Stomach (tissue), 19 donors: ENCODE results near the gene NUDT4. TPM values are rescaled to one million over a fixed set of nuclear protein-coding genes. Genes with fewer than 3 reads are reported as not detected.

Source experiments
- DNase-seq, 2 donors: peaks; one replicate each; pipeline versions ENCODE4 v3.0.0 to v3.0.0-alpha.2; 2013 to 2019
- H3K27ac ChIP-seq, 5 donors: fragments of 200-600 bp in 4 of 5; sonication (generic) in 4 of 5; one replicate each; pipeline ENCODE4 v1.5.1; 2013 to 2019; ENCODE audit warnings: mild to moderate bottlenecking in 1 of 5, moderate library complexity in 1 of 5
- H3K27me3 ChIP-seq, 3 donors: fragments of 200-600 bp; sonication (generic); one replicate each; pipeline ENCODE4 v1.5.1; 2017 to 2019; ENCODE audit warnings: mixed run types in 1 of 3
- H3K36me3 ChIP-seq, 4 donors: fragments of 200-600 bp; sonication (generic); 1 replicate in 3 of 4; 2 replicates in 1 of 4; pipeline ENCODE4 v1.5.1; 2016 to 2019
- H3K4me1 ChIP-seq, 4 donors: fragments of 200-600 bp; sonication (generic); one replicate each; pipeline ENCODE4 v1.5.1; 2016 to 2019
- H3K4me3 ChIP-seq, 4 donors: fragments of 200-600 bp; sonication (generic) in 3 of 4; one replicate each; pipeline ENCODE4 v1.5.1; 2016 to 2019; ENCODE audit warnings: mild to moderate bottlenecking in 1 of 4
- H3K9me3 ChIP-seq, 4 donors: fragments of 200-600 bp; sonication (generic); one replicate each; pipeline ENCODE4 v1.5.1; 2016 to 2019
- EP300 ChIP-seq: sonication (generic); formaldehyde crosslinking; IDR thresholded peaks from one replicate; pipeline ENCODE4 v1.6.1; 2017; ENCODE audit warnings: antibody characterized with exemption
- POLR2A ChIP-seq, 4 donors: fragments of 450-650 bp; IDR thresholded peaks; one replicate each; pipeline ENCODE4 v1.6.1; 2016; ENCODE audit warnings: antibody characterized with exemption in 4 of 4, control low read depth in 2 of 4, mild to moderate bottlenecking in 1 of 4, moderate library complexity in 1 of 4
- POLR2AphosphoS5 ChIP-seq, 3 donors: sonication (generic); formaldehyde crosslinking; IDR thresholded peaks; one replicate each; pipeline ENCODE4 v1.6.1; 2016; ENCODE audit warnings: antibody characterized with exemption in 3 of 3
- whole genome bisulfite sequencing, 5 donors: extraction: QIAGEN DNeasy Blood & Tissue Kit in 3 of 5; methylation state at CpG; one replicate each; pipeline versions ENCODE4 v1.1.5 to v1.1.7; 2013 to 2018; 5-methylcytosine and 5-hydroxymethylcytosine counted together
- intact Hi-C: fragments of 100-400 bp; cut with DNase I; formaldehyde crosslinking; loops from one replicate; pipeline ENCODE4 v1.15.1; 2023; ENCODE audit warnings: low total_unique reads
- long read RNA-seq, 10 donors: transcript quantifications; one replicate each; lab custom pipeline, GENCODE V29; 2026
- polyA plus RNA-seq, 3 donors: library from polyadenylated mRNA; stranded (reverse); fragments of 200-250 nt; gene quantifications; one replicate each; pipeline ENCODE4 v1.2.3, GENCODE V29; 2013
- total RNA-seq, 5 donors: library from RNA; depleted of rRNA; stranded (reverse); fragments of >200 nt; gene quantifications; one replicate each; pipeline versions ENCODE4 v1.1.0 to v1.2.3, GENCODE V29; 2014 to 2016
- TF ChIP-seq, protein P1 (sequence below), 7 experiments: fragments of 450-650 bp in 4 of 7; fragments of 200-600 bp in 3 of 7; sonication (generic) in 3 of 7; IDR thresholded peaks; one replicate each; pipeline ENCODE4 v1.5.1; 2016 to 2019; ENCODE audit warnings: antibody characterized with exemption in 7 of 7, control low read depth in 2 of 7, mild to moderate bottlenecking in 1 of 7
- donor health status: healthy with polysubstance abuse.
- donor health status: Bipolar disorder and iron deficiency.
- donor health status: healthy.

Gene NUDT4
- total RNA-seq = 10 to 100 TPM; 19.8 to 77.7 (median 38.8) TPM
- polyA plus RNA-seq = 10 to 100 TPM; 17.5 to 28.0 (median 23.5) TPM
- long read RNA-seq, donor 1, full-length matches to known transcripts = 7 of 13 reads
- long read RNA-seq, donor 1, partial matches to known transcripts = 6 of 13 reads
- long read RNA-seq, donor 1, other reads (novel, unspliced or antisense) = 0 of 13 reads
- long read RNA-seq, donor 2, full-length matches to known transcripts = 35 of 35 reads
- long read RNA-seq, donor 2, partial matches to known transcripts = 0 of 35 reads
- long read RNA-seq, donor 2, other reads (novel, unspliced or antisense) = 0 of 35 reads
- long read RNA-seq, donor 3, full-length matches to known transcripts = 11 of 35 reads
- long read RNA-seq, donor 3, partial matches to known transcripts = 24 of 35 reads
- long read RNA-seq, donor 3, other reads (novel, unspliced or antisense) = 0 of 35 reads
- long read RNA-seq, donor 4, full-length matches to known transcripts = 1 of 1 reads
- long read RNA-seq, donor 4, partial matches to known transcripts = 0 of 1 reads
- long read RNA-seq, donor 4, other reads (novel, unspliced or antisense) = 0 of 1 reads
- long read RNA-seq, donor 5, full-length matches to known transcripts = 40 of 126 reads
- long read RNA-seq, donor 5, partial matches to known transcripts = 86 of 126 reads
- long read RNA-seq, donor 5, other reads (novel, unspliced or antisense) = 0 of 126 reads
- long read RNA-seq, donor 6, full-length matches to known transcripts = 58 of 282 reads
- long read RNA-seq, donor 6, partial matches to known transcripts = 67 of 282 reads
- long read RNA-seq, donor 6, other reads (novel, unspliced or antisense) = 157 of 282 reads
- long read RNA-seq, donor 7, full-length matches to known transcripts = 45 of 50 reads
- long read RNA-seq, donor 7, partial matches to known transcripts = 5 of 50 reads
- long read RNA-seq, donor 7, other reads (novel, unspliced or antisense) = 0 of 50 reads
- long read RNA-seq, donor 8, full-length matches to known transcripts = 23 of 23 reads
- long read RNA-seq, donor 8, partial matches to known transcripts = 0 of 23 reads
- long read RNA-seq, donor 8, other reads (novel, unspliced or antisense) = 0 of 23 reads
- long read RNA-seq, donor 9, full-length matches to known transcripts = 19 of 26 reads
- long read RNA-seq, donor 9, partial matches to known transcripts = 7 of 26 reads
- long read RNA-seq, donor 9, other reads (novel, unspliced or antisense) = 0 of 26 reads
- long read RNA-seq, donor 10, full-length matches to known transcripts = 9 of 9 reads
- long read RNA-seq, donor 10, partial matches to known transcripts = 0 of 9 reads
- long read RNA-seq, donor 10, other reads (novel, unspliced or antisense) = 0 of 9 reads

DNA sequence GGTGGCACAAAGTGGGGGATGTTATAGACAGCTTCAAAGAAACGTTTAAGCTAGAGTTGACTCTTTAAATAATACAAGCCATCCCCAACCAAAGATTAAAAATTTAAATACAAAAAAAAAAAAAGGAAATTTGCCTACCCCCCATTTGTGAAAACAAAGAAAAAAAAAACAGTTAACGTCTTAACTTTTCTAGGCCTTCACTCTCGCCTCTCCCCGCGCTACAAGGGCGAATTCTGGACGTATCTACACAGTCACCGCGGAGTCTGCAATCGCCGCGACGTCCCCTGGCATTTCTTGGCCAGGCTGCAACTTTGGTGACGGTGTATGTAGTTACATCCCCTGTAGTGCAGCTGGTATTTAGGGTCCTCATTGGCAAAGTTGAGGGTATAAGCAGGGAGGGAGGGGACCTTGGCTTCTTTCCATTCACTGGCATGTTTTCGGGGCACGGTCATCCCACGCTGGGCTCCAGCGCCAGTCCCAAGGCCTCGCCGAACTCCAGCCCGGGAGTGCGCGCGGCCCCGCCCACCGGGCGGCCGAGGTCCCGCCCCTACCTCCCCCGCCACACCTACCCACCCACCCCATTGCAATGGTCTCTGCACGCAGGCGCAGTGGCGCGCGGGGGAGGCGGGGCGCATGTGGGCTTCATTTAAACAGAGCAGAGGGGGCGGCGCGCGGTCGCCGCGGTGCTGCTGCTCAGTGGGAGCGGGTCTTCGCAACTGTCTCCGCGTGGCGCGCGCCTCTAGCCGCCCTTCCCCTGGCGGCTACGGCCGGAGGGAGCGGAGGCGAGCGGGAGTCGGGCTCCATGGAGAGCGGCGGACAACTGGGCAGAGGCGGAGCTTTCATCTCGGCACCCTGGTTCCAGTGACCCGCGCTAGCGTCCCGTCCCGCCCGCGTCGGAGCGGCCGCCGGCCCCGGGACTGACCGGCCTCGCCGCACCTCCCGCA, at the start of gene NUDT4:
NUDT4 (plus strand) TSS at position 674 of the 944 bp plus-strand sequence. CDS start 398 bp downstream, outside the sequence.
- intact Hi-C loops = no loop called here

DNA sequence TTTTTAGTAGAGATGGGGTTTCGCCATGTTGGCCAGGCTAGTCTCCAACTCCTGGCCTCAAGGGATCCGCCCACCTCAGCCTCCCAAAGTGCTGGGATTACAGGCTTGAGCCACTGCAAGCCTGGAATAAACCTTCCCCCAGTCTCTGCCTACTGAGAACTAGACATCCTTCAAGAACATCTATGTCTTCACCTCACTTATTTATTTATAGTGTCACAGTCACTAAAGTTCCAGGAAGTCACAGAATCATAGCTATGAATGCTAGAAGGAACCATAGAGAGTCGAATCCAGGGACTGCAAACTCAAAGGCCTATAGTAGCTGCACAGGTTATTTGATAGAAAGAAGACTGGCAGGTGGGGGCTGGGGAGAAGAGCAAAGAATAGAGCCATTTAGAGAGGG, 44.7 kb upstream of the NUDT4 start:
- Histone ChIP-seq H3K9me3 (no peaks in the 10 kb centered on the region), H3K27ac (no peak overlapping the region), H3K27me3 (no peaks in the 10 kb centered on the region), H3K4me1 (no peaks in the 10 kb centered on the region), H3K36me3 (no peaks in the 10 kb centered on the region), H3K4me3 (no peak overlapping the region)
- TF ChIP-seq POLR2A (IDR thresholded peaks at IDR 0.05) = no peak
- TF ChIP-seq POLR2AphosphoS5 (IDR thresholded peaks at IDR 0.05) = no peak
- TF ChIP-seq, protein P1, sequence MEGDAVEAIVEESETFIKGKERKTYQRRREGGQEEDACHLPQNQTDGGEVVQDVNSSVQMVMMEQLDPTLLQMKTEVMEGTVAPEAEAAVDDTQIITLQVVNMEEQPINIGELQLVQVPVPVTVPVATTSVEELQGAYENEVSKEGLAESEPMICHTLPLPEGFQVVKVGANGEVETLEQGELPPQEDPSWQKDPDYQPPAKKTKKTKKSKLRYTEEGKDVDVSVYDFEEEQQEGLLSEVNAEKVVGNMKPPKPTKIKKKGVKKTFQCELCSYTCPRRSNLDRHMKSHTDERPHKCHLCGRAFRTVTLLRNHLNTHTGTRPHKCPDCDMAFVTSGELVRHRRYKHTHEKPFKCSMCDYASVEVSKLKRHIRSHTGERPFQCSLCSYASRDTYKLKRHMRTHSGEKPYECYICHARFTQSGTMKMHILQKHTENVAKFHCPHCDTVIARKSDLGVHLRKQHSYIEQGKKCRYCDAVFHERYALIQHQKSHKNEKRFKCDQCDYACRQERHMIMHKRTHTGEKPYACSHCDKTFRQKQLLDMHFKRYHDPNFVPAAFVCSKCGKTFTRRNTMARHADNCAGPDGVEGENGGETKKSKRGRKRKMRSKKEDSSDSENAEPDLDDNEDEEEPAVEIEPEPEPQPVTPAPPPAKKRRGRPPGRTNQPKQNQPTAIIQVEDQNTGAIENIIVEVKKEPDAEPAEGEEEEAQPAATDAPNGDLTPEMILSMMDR (IDR thresholded peaks at IDR 0.05) = no peak
- no peak for TF ChIP-seq EP300
- 84 to 92% (median 91%) methylated on average over 2 to 3 of the region's 3 CpGs for WGBS, 5 donors
- DNase-seq = no peak
- intact Hi-C loops = no loop called here

More for the DNA sequence above, at the start of gene NUDT4:
- peak; percentile 98 to 99 for DNase-seq
- H3K4me3 ChIP-seq = peak within 1 kb of the TSS; percentile 79 to 97 (median 89)
- H3K9me3 ChIP-seq = no peaks in the 10 kb centered on the region
- 1 to 4% (median 1%) methylated on average over 16 to 63 of the region's 79 CpGs for WGBS, 5 donors
- H3K27ac ChIP-seq = peak within 1 kb of the TSS; percentile 94 to 98 (median 97)
- no peaks in the 10 kb centered on the region for H3K27me3 ChIP-seq
- peaks cover 24 to 73% (median 52%) of the 10 kb centered on the region in 4 donors for H3K4me1 ChIP-seq
- TF ChIP-seq EP300 = no peak
- peak; percentile 89 to 96 (median 96) for TF ChIP-seq POLR2AphosphoS5 (IDR thresholded peaks at IDR 0.05)
- peak in 2 of 4 donors; percentile 64 to 78 for TF ChIP-seq POLR2A (IDR thresholded peaks at IDR 0.05)
- H3K36me3 ChIP-seq = no peaks in the 10 kb centered on the region

DNA sequence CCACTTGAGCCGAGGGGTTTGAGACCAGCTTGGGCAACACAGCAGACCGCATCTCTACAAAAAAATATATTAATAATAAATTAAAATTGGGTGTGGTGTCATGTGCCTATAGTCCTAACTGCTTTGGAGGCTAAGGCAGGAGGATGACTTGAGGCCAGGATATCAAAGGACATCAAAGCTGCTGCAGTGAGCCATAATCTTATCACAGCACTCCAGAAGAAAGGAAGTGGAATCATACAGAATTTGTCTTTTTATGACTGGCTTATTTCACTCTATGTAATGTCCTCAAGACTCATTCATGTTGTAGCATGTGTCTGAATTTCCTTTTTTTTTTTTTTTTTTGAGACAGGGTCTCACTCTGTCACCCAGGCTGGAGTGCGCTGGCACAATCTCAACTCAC, 43.9 kb upstream of the NUDT4 start:
- no peaks in the 10 kb centered on the region for H3K4me1 ChIP-seq
- DNase-seq = no peak
- H3K27ac ChIP-seq = no peak overlapping the region
- 95 to 99% (median 98%) methylated on average over 3 of the region's 3 CpGs for WGBS, 5 donors
- TF ChIP-seq, protein P1 (IDR thresholded peaks at IDR 0.05) = no peak
- TF ChIP-seq POLR2AphosphoS5 (IDR thresholded peaks at IDR 0.05) (no peak), EP300 (no peak), POLR2A (IDR thresholded peaks at IDR 0.05) (no peak)
- H3K36me3 ChIP-seq = no peaks in the 10 kb centered on the region
- intact Hi-C loops = no loop called here
- no peaks in the 10 kb centered on the region for H3K9me3 ChIP-seq
- no peaks in the 10 kb centered on the region for H3K27me3 ChIP-seq
- H3K4me3 ChIP-seq = no peak overlapping the region
